Lung microvascular endothelial cell (primary cell): Measurements from ENCODE around the gene IFNA2. TPM values are rescaled to one million over a fixed set of nuclear protein-coding genes. Genes with fewer than 3 reads are reported as not detected.
"Not testable (repeated sequence)": the region's sequence is repeated elsewhere in the genome, so short reads cannot be mapped to it uniquely, and the experiment has no call there.

Source experiments
- DNase-seq, 2 donors: peaks; one replicate each; pipeline versions ENCODE4 v3.0.0 to v3.0.0-alpha.2; 2010; ENCODE audit warnings: low read depth in 2 of 2
- total RNA-seq: library from RNA; depleted of rRNA; stranded (reverse); fragments of >200 nt; gene quantifications from 2 replicates; pipeline ENCODE4 v1.2.1, GENCODE V29; 2014

Gene IFNA2
- not detected in 2 replicates for total RNA-seq

- no peak for DNase-seq
These were observed at the start of gene IFNA2 for GRCh38 chr9:21385131-21385670. TSS of gene IFNA2 (minus strand) at chr9:21385398. CDS start at chr9:21385329, 69 bp downstream.

- DNase-seq, result not testable (repeated sequence)
These were observed 49.8 kb upstream of the IFNA2 start for GRCh38 chr9:21435015-21435383.

GRCh38 chr9:21434202-21435014 lies 49.2 kb upstream of the IFNA2 start:
- DNase-seq, result peak; percentile 76 to 81

GRCh38 chr9:21432672-21433425 lies 47.7 kb upstream of the IFNA2 start:
- DNase-seq, result no peak

DNA sequence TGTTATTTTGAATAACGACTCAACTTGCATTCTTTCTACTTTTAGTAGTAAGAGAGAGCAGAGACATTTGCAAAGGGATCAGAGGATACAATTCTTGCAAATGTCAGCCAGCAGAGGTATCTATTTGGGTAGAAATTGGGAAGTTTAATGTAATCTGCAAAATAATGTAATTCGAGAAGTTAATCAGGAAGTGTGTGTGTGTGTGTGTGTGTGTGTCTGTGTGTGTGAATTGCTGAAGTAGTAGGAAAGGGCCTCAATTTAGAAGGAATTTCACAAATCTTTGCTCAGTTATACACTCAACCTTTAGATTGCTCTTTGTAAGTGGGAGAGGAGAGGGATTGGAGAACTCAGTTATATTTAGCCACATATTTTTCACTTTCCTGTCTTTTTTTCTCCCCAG lies 44.0 kb upstream of the IFNA2 start:
- no peak for DNase-seq

DNA sequence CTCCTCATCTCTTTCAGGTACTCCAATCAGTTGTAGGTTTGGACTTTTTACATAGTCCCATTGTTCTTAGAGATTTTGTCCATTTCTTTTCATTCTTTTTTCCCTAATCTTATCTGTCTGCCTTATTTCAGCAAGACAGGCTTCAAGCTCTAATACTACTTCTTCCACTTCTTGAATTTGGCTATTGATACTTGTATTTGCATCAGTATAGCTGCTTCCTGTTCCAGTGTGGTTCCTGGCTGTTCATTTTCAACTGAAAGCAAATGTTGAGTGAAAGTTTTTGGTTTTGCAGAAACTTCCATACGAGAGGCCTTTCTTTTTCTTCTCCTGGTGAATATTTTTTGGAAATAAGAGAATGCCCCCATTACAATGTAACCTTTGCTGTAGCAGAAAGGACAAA lies 43.0 kb upstream of the IFNA2 start:
- DNase-seq, result no peak

DNA sequence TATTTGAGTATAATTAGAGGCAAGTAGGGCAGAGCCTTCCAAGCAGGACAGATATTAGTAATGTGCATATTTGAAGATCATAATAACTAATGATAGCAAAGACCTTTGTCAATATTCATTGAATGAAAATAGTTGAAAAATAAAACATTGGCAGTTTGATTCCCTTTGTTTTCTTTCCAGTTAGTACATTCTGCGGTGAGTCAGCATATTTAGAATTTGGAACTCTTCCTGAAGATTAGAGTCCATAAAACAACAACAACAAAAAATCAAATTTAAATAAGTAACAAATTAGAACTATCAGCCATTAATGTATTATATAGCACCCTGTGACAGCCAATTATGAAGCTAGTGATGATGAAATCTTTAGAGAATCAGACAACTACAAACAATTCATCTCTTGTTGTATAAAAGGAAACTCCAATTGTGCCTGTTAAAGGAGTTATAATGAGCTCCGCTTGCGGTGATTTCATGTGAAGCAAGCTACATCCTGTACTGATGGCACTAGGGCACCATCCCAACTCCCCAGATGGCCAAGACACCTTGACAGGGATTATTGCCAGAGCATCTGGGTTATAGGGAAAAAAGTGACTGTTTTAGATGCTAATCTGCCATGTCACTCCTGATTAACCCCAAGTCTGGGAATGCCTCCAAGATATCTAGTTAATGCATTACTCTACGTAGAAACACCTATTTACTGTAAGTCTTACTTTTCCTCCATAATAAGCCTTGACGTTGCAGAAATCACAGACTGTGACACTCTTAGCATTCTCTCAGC lies 30.5 kb upstream of the IFNA2 start:
- DNase-seq, result no peak

DNA sequence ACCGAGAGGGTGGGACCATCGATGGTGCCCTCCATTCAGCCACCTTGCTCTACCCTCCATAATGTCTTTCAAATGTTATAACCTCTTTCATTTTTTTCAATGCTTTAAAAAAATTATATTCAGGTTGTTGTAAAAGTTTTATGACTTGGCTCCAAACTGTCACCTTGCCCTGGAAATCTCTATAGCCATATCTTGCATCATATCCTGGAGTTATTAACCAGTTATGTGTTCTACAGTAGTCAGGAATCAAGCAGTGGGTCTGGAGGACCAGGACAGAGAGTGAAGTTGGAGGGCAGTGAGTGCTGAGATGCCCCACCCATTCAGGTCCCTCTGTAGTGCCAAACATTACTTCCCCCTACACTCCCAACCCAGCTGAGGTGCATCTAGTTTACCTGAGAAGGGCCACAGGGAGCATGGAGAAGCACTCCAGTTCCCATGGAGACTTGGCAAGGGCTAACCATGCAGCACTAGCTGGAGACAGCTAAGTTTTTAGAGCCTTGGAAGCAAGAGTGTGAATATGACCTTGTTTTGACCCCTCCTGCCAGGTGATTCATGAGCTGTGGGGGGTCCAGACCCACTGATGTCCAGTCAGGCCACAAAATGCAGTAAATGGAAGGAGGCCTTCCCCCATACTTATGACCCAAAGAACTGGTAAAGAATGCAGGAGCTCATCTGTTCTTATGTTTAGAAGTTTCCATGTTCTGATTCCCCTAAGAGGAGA lies 29.2 kb upstream of the IFNA2 start:
- no peak for DNase-seq

DNA sequence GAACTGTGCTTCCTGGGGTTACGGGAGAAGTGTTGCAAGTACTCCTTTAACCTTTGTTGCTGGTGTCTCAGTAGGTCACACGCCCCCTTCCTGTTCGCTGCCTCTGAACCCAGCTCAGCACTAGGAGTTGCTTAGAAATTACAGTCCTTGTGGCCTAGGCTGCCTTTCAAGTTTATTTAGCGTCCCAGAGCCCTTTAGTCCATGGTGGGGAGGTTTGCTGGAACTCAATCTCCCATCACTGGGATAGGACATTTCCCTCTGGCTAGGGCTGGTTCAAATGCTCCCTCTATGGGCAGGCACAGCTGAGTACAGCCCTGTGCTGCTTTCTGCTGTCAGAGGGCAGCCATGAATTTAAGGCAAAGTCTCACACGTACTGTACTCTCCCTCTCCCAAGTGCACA lies 28.4 kb upstream of the IFNA2 start:
- DNase-seq, result peak; percentile 3 to 10

GRCh38 chr9:21413151-21413550 lies 28.0 kb upstream of the IFNA2 start:
- DNase-seq, result no peak

GRCh38 chr9:21412107-21412506 lies 26.9 kb upstream of the IFNA2 start:
- DNase-seq, result no peak

DNA sequence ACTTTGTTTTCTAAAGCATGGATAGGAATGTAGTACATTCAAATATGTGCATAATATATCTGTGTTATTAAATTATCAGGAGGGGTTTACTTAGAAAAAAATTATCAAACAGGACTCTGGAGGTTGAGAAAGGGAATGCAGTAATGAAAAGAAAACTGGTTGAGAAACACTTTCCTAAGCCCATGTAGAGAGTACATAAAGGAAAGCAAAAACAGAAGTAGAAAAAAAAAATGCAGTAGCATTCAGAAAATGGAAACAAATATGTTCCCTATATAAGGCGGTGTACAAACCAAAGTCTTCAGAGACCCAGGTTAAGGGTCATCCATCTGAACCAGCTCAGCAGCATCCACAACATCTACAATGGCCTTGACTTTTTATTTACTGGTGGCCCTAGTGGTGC lies 23.6 kb upstream of the IFNA2 start, which contains the start of gene IFNA8:
TSS of gene IFNA8 (plus strand) at position 301 of the 400 bp plus-strand sequence. CDS start at position 361, 60 bp downstream.
- DNase-seq, result no peak

GRCh38 chr9:21404146-21404545 lies 18.9 kb upstream of the IFNA2 start:
- DNase-seq, result no peak

DNA sequence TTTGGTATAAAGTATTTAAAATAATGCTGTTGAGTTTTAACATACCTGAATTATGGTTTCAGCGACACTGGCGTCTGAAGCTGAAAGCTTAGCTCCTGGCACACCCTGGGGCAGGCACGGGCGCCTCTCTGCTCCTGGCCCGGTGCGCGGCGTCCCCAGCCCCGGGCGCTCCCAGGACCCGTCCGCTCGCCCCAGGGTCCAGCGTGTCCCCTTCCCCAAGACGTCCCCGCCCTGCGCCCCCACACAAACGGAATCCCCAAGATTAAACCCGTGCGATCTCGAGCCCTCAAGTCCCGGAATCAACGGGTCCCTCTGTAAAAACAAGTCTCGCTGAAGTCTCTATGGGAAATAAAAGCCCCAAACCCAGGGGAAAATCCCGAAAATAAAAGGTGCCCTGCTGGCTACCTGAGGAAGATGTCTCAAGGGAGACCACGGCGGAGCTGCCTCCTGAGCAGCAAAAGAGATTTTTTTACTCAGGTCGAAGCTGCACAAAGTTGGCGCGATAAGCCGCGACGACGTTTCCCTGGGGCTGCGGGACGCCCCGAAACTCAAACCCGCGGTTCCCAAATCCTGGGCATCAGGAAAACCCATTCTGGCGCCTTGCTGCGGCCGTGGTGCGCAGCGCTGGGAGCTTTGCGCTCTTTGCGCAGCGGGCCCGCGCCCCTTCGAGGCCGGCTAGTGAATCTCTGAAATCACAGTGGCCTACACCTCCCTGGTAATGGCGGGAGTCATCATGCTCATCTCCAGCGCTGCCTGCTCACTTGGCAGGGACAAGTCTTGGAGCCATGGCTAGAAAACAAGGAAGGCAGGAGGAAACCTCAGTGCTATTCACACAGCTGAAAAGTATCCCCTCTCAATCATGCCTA lies 17.4 kb upstream of the IFNA2 start:
- DNase-seq, result no peak

DNA sequence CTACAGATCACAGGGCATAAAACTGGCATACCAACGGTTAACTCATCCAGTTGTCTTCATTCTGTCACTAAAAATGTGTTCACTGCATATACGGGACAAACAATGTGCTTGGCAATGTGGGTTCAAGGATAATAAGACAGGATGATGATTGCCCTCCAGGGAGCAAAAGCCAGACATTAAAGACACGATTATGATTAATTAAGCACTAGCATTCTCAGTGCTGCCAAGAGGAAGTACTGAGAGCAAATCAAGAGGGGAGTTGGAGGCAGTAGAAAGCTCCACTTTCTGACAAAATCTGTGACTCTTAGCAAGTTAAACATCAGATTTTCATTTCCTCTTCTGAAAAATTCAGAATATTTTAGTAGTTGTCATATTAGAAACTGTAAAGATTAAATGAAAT lies 14.8 kb upstream of the IFNA2 start:
- no peak for DNase-seq

DNA sequence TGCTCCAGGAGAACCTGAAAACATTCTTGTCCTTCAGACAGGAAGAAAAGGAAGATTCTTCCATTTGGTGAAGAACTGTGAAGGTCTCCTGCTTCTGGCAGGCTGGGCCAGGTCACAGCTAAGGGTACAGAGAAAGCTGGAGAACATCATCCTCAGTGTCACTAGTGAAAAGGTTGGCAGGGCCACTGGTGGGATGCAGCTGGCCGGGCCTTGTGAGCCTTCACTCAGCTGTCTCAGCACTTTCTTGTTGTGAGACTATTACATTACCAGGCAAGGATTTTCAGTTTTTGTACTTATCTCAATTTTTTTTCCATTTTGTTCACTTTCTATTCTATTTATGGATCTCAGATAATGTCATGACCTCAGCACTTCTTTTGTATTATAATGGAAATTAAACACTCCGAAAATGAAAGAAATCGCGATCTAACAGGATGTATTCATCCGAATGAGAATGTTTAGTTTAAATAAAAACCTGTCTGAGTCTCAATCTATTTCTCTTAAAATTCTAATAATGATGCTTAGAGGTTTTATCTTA lies 13.8 kb upstream of the IFNA2 start:
- DNase-seq, result no peak

DNA sequence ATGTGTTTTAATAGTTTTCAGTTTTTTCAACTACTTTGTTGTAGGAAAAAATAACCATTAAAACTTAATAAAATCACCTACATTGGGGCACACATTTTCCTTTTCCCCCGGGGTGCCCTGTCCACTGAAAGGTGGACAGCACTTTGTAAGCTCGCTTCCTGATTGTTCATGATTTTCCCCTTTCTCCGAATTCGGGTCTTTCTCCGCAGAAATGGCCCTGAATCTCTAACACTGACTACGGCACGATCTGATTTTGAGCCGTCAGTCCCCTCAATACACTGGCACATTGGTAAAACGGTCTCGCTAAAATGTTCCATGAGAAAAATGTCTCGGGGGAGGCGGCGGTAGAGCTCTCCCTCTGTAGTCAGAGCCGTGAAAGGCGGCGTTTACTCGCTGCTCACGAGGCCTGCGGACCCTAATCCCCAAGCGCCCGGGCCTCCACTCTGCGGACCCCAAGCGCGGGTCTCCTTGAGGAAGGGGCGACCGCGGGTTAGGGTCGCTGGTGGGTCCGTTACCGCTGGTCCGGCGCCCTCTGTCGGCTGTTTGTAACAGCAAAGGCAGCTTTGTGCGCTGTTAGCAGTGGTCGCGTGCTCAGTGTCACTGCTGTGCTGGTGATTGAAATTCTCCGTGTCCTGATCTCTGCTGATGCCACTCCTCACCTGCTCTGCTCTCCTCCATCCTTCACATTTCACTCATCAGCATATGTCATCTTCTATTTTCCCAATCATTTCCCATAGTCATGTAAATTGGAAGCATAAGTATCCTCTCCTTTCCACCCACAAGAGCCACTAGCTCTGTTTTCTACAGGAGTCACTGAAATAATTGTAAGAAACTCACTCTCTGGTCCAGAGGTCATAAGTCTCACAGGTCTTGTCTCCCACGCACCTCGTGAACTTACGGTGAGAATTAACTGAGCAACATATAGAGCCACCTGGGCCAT lies 10.8 kb upstream of the IFNA2 start:
- DNase-seq, result peak; percentile 36 to 60

GRCh38 chr9:21392270-21392669 lies 7.1 kb upstream of the IFNA2 start:
- DNase-seq, result peak; percentile 13

- no peak for DNase-seq
These were observed 1.6 kb downstream of the IFNA2 start for GRCh38 chr9:21383627-21384026.
